HAP-1 (cell line): Measurements from ENCODE around the gene ZG16B.

Experiments used
- DNase-seq, 2 experiments: peaks; one replicate each; pipeline ENCODE4 v3.0.0-alpha.2; 2016 to 2020; ENCODE audit warnings: low spot score in 2 of 2
- H3K27me3 ChIP-seq: fragments of 250-450 bp; sonication (Bioruptor Pico); 2 replicates; pipeline ENCODE4 v1.5.1; 2020; ENCODE audit warnings: low read depth, mild to moderate bottlenecking, moderate library complexity
- H3K36me3 ChIP-seq: fragments of 250-450 bp; sonication (Bioruptor Pico); replicated peaks from 2 replicates; pipeline ENCODE4 v1.5.1; 2020; ENCODE audit warnings: mild to moderate bottlenecking
- H3K4me1 ChIP-seq: fragments of 250-450 bp; sonication (Bioruptor Pico); 2 replicates; pipeline ENCODE4 v1.5.1; 2020; ENCODE audit warnings: mild to moderate bottlenecking
- H3K4me3 ChIP-seq: fragments of 250-450 bp; sonication (Bioruptor Pico); 2 replicates; pipeline ENCODE4 v1.5.1; 2020; ENCODE audit warnings: mild to moderate bottlenecking, moderate library complexity
- H3K9me3 ChIP-seq: fragments of 250-450 bp; sonication (Bioruptor Pico); 2 replicates; pipeline ENCODE4 v1.5.1; 2020; ENCODE audit warnings: mild to moderate bottlenecking, moderate library complexity
- in situ Hi-C: fragments of 300-500 bp; cut with MboI; formaldehyde crosslinking; loops from 3 replicates; pipeline ENCODE4 v1.14.3; 2020; ENCODE audit warnings: low sequenced_read_pairs, inconsistent platforms, mixed read lengths

The ZG16B gene

GRCh38 chr16:2814551-2815298, 15.4 kb upstream of the ZG16B start:
- in situ Hi-C loops, result no loop called here

GRCh38 chr16:2815299-2815771, 14.8 kb upstream of the ZG16B start:
- H3K4me1 ChIP-seq, result no peaks in the 10 kb centered on the region
- peaks cover 6% of the 10 kb centered on the region for H3K27me3 ChIP-seq
- H3K9me3 ChIP-seq, result no peaks in the 10 kb centered on the region
- in situ Hi-C loops, result no loop called here
- DNase-seq, result no peak
- H3K4me3 ChIP-seq, result no peak overlapping the region
- H3K36me3 ChIP-seq, result no peaks in the 10 kb centered on the region

More at GRCh38 chr16:2814551-2815298, 15.4 kb upstream of the ZG16B start:
- Histone ChIP-seq H3K4me1 (no peaks in the 10 kb centered on the region), H3K36me3 (no peaks in the 10 kb centered on the region), H3K4me3 (no peak overlapping the region), H3K9me3 (no peaks in the 10 kb centered on the region), H3K27me3 (peaks cover 6% of the 10 kb centered on the region)
- no peak for DNase-seq

GRCh38 chr16:2816751-2817339, 13.3 kb upstream of the ZG16B start, which contains the start of gene PRSS21:
Gene PRSS21 (plus strand): TSS chr16:2817237. CDS start chr16:2817269, 32 bp downstream.
- no peak within 1 kb of the TSS for H3K4me3 ChIP-seq
- in situ Hi-C loops, result no loop called here
- H3K9me3 ChIP-seq, result no peaks in the 10 kb centered on the region
- no peaks in the 10 kb centered on the region for H3K4me1 ChIP-seq
- DNase-seq, result no peak
- peaks cover 6% of the 10 kb centered on the region for H3K27me3 ChIP-seq
- no peaks in the 10 kb centered on the region for H3K36me3 ChIP-seq

- H3K9me3 ChIP-seq, result no peaks in the 10 kb centered on the region
- H3K27me3 ChIP-seq, result peaks cover under 1% of the 10 kb centered on the region; the same call in 1 of the 2 replicates
- DNase-seq, result no peak
- in situ Hi-C loops, result no loop called here
- H3K4me3 ChIP-seq, result no peak overlapping the region
- H3K36me3 ChIP-seq, result no peaks in the 10 kb centered on the region
- no peaks in the 10 kb centered on the region for H3K4me1 ChIP-seq
These were observed 12.5 kb upstream of the ZG16B start for GRCh38 chr16:2817340-2818271.

- Histone ChIP-seq H3K9me3 (no peaks in the 10 kb centered on the region), H3K4me1 (no peaks in the 10 kb centered on the region), H3K4me3 (no peak overlapping the region), H3K36me3 (no peaks in the 10 kb centered on the region), H3K27me3 (peaks cover 6% of the 10 kb centered on the region)
- in situ Hi-C loops, result no loop called here
- DNase-seq, result no peak
These were observed 11.7 kb upstream of the ZG16B start for GRCh38 chr16:2818272-2818876.

- DNase-seq, result no peak
- in situ Hi-C loops, result no loop called here
- Histone ChIP-seq H3K4me1 (no peaks in the 10 kb centered on the region), H3K36me3 (no peaks in the 10 kb centered on the region), H3K4me3 (no peak overlapping the region), H3K9me3 (no peaks in the 10 kb centered on the region), H3K27me3 (peaks cover 6% of the 10 kb centered on the region)
These were observed 10.7 kb upstream of the ZG16B start for GRCh38 chr16:2819179-2819938.

- Histone ChIP-seq H3K27me3 (peaks cover 6% of the 10 kb centered on the region), H3K9me3 (no peaks in the 10 kb centered on the region), H3K4me1 (no peaks in the 10 kb centered on the region), H3K4me3 (no peak overlapping the region), H3K36me3 (no peaks in the 10 kb centered on the region)
- in situ Hi-C loops, result no loop called here
- DNase-seq, result no peak
These were observed 9.9 kb upstream of the ZG16B start for GRCh38 chr16:2819939-2820835.

GRCh38 chr16:2820836-2821486, 9.1 kb upstream of the ZG16B start:
- DNase-seq, result no peak
- peaks cover 12% of the 10 kb centered on the region for H3K27me3 ChIP-seq
- H3K36me3 ChIP-seq, result no peaks in the 10 kb centered on the region
- no peaks in the 10 kb centered on the region for H3K4me1 ChIP-seq
- no peak overlapping the region for H3K4me3 ChIP-seq
- H3K9me3 ChIP-seq, result no peaks in the 10 kb centered on the region
- in situ Hi-C loops, result no loop called here

GRCh38 chr16:2821487-2822157, 8.5 kb upstream of the ZG16B start:
- Histone ChIP-seq H3K4me1 (no peaks in the 10 kb centered on the region), H3K36me3 (no peaks in the 10 kb centered on the region), H3K4me3 (no peak overlapping the region), H3K9me3 (no peaks in the 10 kb centered on the region), H3K27me3 (peaks cover 12% of the 10 kb centered on the region)
- in situ Hi-C loops, result no loop called here
- no peak for DNase-seq

- no peaks in the 10 kb centered on the region for H3K4me1 ChIP-seq
- H3K4me3 ChIP-seq, result no peak overlapping the region
- H3K9me3 ChIP-seq, result no peaks in the 10 kb centered on the region
- peaks cover 12% of the 10 kb centered on the region for H3K27me3 ChIP-seq
- no peaks in the 10 kb centered on the region for H3K36me3 ChIP-seq
- in situ Hi-C loops, result no loop called here
- DNase-seq, result no peak
These were observed 8.0 kb upstream of the ZG16B start for GRCh38 chr16:2822158-2822495.

- H3K4me3 ChIP-seq, result no peak overlapping the region
- no peak for DNase-seq
- peaks cover 12% of the 10 kb centered on the region for H3K27me3 ChIP-seq
- in situ Hi-C loops, result no loop called here
- no peaks in the 10 kb centered on the region for H3K4me1 ChIP-seq
- H3K9me3 ChIP-seq, result no peaks in the 10 kb centered on the region
- H3K36me3 ChIP-seq, result no peaks in the 10 kb centered on the region
These were observed 7.6 kb upstream of the ZG16B start for GRCh38 chr16:2822496-2822895.
